ENCODE results near the gene SKI.
A peak's percentile ranks its signal among the peaks of the same experiment; 100 is the strongest.

The SKI gene

DNA sequence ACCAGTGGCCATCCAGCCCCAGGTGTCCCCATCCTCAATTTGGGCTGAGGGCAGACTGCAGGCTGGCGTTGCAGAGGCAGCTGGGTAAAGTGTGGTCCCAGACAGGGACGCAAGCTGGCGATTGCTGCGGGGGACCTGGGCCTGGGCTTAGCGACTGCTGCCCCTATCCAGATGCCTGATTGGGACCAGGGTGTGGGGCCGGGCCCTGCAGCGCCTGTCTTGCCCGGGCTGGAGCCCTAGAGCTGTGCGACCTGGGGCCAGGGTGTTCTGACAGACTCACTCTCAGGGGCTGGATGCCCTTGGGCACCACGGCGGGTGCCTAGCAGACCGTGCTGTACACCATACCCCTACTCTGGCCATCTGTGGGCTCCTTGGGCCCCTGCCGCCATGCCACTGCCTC lies 17.3 kb upstream of the SKI start:
- no peak for DNase-seq

DNA sequence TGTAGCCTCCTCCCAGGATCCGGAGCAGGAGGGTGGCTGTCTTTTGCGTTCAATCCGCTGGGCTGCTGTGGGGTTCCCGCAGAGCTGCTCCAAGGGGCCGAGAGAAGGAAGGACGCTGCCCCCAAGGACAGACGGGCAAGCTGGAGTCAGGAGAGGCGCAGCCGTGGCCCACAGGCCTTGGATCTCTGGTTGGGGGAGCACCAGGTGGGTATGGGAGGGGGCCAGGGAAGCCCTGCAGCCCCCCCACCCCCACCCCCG lies 15.9 kb upstream of the SKI start:
- no peak for DNase-seq

DNA sequence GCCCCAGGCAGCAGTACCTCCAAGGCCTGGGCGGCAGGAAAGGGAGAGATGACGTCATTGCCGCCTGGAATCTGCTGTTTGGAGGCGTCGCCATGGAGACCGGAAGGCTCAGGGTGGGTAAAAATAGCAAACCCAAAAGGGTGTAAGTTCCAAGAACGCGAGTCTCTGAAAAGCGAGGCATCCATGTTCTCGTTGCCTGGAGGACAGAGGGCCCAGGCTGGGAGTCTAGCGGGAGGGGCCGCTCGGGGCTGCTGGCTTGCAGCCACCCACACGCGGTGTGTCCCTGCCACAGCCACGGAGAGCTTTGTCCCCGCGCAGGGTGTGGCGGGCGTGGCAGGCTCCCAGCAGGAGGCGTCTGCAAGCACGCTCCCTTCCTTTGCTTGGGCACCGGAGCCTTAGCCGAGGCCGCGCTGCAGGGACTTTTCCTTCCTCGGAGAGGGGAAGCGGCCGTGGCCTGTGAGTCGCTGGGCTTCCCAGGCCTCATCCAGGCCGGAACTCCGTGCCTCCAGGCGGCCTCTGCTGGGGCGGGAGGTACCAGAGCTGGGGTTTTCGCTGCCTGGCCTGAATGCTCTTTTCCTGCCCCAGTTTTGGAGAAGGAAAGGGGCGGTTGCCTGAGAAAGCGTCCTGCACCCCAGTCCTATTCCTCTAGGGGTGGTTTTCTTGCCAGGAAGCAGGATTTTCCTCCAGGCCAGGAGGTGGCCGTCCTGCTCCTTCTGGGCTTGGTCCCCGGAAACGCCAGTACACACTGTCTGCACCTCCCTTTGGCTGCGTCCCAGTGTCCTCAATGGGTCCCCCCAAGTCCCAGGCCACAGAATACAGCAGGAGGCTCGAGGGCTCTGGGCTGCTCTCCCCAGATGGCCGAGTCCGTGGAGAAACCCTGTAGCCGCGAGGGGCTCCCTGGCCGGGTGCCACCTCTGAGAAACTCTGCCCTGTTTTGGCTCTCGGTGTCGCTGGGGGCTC lies 15.3 kb upstream of the SKI start:
- DNase-seq = peak in 1 of 2 experiments; percentile 41

DNA sequence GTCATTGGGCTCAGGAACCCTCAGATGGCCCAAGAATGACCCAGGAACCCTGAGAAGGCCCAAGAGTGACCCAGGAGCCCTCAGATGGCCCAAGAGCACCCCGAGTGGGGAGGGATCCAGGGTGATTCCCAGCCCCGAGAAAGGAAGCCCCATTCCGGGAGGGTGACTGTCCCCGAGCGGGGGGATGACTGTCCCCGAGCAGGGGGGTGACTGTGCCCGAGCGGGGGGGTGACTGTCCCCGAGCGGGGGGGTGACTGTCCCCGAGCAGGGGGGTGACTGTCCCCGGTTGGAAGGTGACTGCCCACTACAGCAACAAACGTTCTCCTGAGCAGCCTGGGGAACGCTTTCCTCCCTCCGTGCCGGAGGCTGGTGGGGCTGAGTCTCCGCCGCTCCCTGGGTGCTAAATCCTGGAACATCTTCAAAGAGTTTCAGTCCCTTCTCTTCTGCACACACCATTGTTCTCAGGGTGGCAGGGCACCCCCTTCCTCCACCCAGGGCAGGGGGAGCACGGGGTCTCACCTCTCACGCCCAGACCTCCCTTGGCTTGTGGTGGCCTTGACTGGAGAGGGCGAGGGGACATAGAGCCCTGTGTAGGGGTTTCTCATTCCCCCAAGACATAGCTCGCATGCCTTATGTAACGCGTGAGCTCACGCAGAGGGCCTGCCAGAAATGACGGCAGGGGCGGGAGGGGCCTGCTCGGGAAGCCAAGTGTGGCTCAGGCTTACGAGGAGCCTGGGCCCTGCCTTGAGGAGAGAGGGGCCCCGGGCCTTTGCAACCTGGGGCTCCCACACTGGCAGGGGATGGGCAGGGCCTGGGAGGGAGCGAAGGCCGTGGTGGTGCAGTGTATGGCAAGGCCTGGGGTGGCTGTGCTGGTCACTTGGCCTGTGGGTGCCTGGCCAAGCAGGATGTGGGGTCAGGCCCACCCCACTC lies 14.3 kb upstream of the SKI start:
- no peak for DNase-seq

DNA sequence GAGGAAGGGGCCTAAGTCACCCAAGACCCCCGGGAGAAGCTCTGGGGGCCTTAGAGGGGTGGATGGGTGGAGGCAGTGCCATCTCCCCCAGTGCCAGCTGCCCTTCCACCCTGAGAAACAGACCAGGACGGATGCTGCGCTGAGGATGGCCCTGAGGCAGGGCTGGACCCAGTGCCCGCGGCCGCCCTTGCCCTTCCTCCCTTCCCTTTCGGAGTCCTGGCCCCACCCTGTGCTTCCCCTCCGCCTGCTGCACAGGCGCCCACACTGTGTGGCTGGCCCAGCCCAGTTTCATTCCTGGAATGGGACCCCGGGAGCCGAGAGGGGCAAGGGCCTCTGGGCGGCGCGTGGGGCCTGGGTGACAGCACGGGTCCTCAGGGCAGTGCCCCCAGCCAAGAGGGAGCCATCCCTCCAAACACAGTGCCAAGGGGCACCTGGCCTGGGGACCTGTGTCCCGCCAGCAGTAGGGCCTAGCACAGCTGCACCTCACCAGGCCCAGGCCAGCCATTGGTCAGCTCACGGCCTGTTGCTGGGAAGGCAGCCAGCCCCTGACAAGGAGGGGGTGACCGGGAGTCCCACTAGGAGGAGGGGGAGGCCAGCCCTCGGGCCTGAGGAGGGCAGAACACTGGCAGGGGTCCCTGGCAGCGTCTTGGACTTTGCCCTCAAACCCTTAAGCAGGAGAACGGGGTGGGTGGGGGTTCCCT lies 13.4 kb upstream of the SKI start:
- DNase-seq = no peak

DNA sequence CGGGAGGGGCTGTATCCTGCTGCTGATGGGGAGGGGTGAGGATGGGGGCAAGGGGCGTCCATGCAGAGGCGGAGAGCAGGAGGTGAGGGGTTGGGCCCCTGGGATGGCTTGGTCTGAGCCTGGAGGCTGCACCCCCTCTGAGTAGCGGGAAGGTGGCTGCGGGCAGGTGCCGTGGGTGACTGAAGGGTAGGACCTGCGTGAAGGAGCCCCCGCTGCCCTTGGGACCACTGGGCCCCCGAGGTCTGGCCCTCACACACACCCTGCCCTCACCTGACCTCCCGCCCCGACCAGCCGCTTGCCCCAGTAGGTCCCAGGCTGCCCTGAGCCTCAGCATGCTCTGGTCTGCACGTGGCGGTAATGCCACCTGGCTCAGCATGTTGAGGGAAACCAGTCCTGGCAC lies 12.8 kb upstream of the SKI start:
- no peak for DNase-seq

DNA sequence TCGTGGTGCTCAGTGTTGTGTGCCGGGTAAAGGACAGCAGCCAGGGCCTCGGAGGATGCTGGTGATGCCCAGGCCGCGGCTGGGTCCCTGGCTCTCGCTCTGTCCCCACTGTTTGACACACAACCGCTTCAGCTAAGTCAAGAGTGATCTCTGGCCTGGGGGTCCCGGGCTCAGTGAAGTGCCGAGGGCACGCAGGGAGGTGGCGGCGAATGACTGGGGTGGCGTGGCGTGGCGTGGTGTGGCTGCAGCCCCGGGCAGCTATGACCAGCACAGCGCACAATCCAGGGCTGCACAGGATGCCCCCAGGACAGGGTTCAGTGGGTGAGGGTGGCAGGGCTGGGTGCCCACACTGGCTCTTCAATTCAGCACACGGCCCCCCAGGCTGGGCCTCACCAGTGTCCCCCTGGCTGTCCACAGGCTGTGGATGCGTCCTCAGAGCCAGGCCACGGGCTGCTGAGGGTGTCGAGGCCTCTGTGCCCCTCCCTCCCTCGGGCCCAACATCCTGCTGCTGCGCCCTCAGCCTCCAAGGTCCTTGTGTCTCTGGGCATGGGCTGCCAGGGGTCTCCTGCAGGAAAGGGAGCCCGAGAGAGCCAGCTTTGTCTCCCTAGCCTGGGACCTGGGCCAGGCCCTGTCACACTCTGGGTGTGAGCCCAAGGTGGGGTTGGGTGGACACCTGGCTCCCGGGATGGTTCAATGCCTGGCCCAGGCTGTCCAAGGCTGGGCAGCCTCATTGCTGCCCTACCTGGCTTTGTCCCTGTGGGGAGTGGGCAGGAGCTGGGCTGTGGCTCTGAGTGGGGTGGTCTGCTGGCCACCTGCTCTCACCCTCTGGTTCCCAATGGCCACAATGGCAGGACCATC lies 12.0 kb upstream of the SKI start:
- no peak for DNase-seq

DNA sequence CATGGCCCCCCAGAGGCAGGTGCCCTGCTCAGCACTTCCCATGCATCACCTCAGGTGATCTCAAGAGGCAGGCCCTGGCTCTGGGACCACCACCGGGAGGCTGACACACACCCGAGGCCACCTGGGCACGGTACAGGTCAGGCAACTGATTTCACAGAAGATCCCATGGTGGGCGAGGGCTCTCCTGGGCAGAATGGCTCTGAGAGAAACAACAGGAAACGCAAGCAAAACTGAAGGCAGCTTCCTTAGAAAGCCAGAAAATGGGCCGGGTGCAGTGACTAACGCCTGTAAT lies 11.4 kb upstream of the SKI start:
- DNase-seq = no peak

DNA sequence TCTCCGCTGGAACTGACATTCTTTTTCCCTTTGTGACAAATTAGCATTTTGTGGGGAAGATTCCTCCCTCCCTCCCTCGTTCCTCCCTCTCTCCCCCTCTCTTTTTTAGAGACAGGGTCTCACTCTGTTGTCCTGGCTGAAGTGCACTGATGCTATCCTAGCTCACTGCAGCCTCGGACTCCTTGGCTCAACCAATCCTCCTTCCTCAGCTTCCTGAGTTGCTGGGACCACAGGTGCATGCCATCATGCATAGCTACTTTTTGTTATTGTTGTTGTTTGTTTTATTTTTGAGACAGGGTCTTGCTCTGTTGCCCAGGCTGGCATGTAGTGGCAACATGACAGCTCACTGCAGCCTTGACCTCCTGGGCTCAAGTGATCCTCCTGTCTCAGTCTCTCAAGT lies 6.8 kb upstream of the SKI start:
- no peak for DNase-seq

DNA sequence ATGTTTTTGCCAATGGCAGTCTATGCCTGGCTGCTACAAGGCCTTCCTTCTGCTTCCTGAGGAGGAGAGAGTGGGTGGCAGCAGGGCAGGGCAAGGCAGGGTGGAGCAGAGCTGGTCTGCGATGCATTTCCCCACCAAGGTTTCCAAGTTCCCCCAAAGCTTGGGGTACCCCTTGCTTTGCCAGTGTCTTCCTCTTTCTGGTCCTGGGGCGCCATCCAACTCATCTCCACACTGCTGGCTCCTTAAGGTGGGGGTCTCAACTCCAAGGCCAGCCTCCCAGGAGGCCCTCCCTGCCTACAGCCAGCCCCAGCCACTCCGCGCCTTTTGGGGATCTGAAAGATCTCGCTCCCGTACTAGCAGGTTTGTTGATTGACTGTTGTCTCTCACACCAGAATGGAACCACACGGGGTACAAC lies 3.9 kb upstream of the SKI start:
- no peak for DNase-seq

DNA sequence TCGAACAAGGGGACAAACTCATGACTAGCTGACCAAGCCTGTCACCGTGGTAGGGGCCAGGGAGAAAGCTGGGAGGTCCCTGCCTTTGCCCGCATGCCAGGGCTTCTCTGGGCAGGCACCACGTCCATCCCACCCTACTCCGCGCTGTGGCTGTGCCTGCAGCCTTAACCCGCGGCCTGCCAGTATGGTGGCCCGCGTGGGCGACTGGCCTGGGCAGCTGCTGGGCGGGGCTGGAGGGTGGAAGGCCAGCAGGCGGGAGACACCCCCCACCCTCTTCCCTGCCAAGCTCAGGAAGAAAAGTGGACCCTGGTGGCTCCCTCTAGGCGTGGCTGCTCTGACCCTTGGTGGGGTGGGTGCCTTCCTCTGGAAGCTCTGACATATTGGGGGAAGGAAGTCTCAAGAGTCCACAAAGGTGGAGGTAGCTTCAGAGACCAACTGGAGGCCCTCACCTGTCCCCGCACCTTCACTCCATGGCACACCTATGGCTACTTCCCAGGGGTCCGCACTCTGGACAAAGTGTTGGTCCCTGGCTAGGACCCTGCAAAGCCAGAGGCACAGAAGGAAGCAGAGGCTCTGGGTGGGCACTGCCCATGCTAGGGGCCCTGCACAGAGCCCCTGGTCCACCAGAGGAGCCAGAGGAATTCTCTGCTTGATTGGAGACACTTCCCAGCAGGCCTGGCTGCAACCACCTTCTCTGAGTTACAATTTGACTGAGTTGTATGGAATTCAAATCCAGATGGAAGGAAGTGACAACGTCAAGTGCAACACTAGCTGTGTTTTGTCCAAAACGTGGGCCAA lies 3.3 kb upstream of the SKI start:
- DNase-seq = no peak

DNA sequence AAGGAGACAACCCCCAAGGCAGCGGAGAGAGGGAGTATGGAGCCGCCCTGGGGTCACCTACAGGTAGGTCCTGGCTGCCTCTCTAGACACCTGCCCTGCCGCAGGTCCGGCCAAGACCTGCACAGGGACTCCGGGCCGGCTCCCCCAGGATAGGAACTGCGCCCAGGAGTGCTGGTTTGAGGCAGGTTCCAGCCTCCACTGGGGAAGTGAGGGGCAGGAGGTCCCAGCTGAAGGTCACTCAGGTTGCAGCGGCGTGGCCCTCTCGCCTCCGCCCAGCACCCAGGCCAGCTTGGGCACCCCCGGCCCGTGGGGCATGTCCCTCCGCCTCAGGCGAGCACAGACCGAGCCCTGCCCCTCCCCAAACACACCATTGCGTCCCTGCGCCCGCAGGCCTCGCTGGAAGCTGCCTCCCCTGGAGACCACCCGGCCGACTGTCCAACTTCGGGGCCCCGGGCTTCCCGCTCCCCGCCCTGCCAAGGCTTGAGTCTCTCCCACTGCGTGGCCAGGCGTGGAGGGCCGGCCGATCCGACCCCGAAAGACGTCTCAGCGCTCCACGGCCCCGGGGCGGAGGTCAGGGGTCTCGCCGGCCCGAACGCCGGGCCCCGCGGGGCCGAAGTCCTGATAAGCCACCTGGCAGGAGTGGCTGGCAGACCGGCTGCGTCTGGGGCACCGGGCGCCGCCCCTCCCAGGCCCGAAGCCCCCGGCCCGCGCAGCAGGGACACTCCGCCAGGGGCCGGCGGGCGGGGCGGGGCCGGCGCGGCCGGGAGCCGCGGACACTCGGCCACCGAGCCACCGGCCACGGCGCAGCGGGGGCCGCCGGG lies 1.4 kb upstream of the SKI start:
- no peak for DNase-seq

DNA sequence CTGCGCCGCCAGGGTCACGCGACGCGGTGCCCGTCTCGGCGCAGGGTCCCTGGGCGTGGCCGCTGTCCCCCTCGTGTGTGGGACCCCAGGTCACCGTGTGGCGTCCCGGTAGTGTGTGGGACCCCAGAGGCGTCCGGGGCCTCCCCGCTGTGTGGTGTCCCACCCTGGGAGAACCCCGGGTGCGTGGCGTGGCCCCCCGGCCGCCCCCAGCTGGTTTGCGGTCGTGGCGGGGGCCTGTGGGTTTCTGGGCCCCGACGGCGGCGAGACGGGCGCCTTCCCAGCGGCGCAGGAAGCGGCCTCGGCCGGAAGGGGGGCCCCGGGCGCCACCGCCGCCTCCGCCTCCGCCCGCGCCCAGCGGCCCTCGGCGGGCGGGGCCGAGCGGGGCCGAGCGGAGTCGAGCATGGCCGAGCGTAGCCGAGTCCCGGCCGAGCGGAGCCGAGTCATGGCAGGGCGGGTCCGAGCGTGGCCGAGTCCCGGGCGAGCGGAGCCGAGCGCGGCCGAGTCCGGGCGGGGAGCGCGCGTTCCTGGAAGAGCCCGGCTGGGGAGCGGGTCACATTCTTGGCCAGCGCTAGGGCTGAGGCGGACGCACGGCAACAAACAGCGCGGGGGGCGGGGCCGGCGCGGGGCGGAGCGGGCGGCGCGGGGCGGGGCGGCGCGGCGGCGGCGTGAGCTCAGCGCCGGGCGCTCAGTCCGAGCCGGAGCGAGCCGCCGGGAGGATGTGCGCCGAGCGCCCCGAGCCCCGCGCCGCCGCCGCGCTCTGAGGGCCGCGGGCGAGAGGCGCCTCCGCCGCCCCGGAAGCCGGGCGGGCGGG lies 568 bp upstream of the SKI start:
- peak; percentile 90 to 95 for DNase-seq

DNA sequence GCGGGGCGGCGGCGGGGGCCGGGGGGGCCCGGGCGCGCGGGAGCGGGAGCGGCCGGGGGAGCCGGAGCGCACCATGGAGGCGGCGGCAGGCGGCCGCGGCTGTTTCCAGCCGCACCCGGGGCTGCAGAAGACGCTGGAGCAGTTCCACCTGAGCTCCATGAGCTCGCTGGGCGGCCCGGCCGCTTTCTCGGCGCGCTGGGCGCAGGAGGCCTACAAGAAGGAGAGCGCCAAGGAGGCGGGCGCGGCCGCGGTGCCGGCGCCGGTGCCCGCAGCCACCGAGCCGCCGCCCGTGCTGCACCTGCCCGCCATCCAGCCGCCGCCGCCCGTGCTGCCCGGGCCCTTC lies 546 bp downstream of the SKI start:
- no peak for DNase-seq

DNA sequence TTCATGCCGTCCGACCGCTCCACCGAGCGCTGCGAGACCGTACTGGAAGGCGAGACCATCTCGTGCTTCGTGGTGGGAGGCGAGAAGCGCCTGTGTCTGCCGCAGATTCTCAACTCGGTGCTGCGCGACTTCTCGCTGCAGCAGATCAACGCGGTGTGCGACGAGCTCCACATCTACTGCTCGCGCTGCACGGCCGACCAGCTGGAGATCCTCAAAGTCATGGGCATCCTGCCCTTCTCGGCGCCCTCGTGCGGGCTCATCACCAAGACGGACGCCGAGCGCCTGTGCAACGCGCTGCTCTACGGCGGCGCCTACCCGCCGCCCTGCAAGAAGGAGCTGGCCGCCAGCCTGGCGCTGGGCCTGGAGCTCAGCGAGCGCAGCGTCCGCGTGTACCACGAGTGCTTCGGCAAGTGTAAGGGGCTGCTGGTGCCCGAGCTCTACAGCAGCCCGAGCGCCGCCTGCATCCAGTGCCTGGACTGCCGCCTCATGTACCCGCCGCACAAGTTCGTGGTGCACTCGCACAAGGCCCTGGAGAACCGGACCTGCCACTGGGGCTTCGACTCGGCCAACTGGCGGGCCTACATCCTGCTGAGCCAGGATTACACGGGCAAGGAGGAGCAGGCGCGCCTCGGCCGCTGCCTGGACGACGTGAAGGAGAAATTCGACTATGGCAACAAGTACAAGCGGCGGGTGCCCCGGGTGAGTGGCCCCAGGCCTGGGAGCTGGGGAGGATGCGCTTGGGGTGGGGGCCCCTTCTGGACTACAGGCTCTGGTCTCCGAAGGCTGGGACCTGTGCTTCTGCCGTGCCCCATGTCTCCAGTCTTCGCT lies 1.1 kb downstream of the SKI start:
- DNase-seq = peak; percentile 48 to 52

DNA sequence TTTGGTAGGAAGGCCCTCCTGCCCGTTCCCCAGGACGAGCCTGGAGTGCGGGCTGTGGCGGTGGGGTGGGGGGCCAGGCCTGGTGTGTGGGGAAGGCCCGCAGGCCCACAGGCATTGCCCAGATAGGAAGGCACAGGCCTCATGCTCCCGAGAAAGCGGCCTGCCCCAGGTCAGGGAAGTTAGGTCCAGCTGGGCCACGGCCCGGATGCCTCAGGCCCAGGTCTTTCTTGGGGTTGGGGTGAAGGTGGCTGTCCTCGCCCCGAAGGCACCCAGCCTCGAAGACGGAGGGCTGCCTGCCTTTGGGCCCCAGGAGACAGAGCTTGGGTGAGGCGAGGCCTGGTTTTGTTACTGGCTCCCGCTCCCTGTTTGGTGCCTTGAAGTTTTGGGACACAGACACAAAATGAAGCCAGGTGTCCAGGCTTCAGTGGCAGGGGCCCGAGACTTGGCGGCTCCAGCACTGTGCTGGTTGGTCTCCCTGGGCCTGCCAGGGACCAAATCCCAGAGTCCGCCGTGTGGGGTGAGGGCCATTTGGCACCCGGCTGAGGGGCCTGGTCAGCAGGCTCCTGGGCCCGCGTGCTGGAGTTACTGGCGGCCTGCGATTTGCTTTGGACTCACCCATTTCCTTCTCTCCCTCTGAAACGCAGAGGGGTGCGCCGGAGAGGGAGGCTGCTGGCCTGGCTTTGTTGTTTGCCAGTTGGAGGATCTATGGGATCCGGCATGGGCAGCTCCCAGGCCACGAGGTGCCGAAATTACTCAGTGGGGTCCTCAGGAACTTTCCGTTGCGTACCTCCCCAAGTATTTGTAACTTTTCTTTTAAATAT lies 2.0 kb downstream of the SKI start:
- no peak for DNase-seq

DNA sequence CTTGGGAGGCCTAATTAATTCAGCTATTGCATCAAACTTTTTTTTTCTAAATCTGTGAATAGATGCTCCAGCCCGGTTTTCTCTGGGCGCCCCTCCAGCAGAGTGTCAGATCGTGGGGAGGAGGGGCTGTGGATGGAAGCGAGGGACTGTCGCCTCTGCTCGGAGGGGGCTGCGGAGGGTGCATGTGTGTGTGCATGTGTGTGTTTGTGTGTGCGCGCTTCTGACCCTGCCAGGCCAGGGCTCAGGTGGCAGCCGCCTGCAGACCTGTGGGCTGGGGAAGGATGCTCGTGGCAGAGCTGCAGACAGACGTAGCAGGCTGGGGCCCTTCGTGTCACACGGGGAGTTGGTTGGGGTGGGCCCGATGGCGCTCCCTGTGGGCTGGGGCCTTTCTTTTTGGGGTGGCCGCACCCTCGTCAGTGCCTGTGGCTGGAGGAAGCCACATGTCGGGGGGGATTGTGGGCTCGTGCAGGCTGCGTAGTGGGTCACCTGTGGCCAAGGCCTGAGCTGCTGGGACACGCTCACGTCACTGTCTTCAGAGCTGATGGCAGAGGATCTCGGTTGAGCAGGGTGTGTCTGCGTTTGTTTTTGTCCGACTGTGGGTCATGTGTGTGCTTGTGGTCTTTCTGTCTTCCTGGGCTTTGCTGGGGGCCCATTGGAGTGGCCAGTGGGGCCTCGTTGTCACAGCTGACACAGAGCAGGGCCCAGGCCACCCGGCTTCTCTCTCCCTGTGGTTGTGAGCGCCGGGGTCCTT lies 2.8 kb downstream of the SKI start:
- peak in 1 of 2 experiments; percentile 30 for DNase-seq

All from stimulated activated CD4-positive, alpha-beta T cell treated with anti-CD3 and anti-CD28 coated beads, Interleukin-4, amount 100 ng/mL, for 4 hours (primary cell).